Muscle of leg (tissue), 11 donors: Measurements from ENCODE around the gene MARK2. TPM values are rescaled to one million over a fixed set of nuclear protein-coding genes. Genes with fewer than 3 reads are reported as not detected.
A peak's percentile ranks its signal among the peaks of the same experiment; 100 is the strongest.
"Not testable (repeated sequence)": the region's sequence is repeated elsewhere in the genome, so short reads cannot be mapped to it uniquely, and the experiment has no call there.

Experiments
- DNase-seq: peaks from one replicate; pipeline ENCODE4 v3.0.0; 2013
- H3K27ac ChIP-seq: one replicate; pipeline ENCODE4 v1.5.1; 2013; ENCODE audit warnings: mild to moderate bottlenecking, low read length, control low read depth
- H3K27me3 ChIP-seq: one replicate; pipeline ENCODE4 v1.6.1; 2013; ENCODE audit warnings: low read length; ENCODE audit not compliant: control insufficient read depth, insufficient read depth
- H3K36me3 ChIP-seq: one replicate; pipeline ENCODE4 v1.6.1; 2013; ENCODE audit warnings: low read length; ENCODE audit not compliant: control insufficient read depth, insufficient read depth
- H3K4me1 ChIP-seq: one replicate; pipeline ENCODE4 v1.6.1; 2013; ENCODE audit warnings: low read length; ENCODE audit not compliant: control insufficient read depth, insufficient read depth
- H3K4me3 ChIP-seq: one replicate; pipeline ENCODE4 v1.5.1; 2013; ENCODE audit warnings: low read length, control low read depth
- H3K9me3 ChIP-seq: replicated peaks from 2 replicates; pipeline ENCODE4 v1.6.1; 2013; ENCODE audit warnings: low read depth, low read length; ENCODE audit not compliant: control insufficient read depth
- WGBS: methylation state at CpG from one replicate; pipeline ENCODE4 v1.1.5; 2013; ENCODE audit warnings: missing lambda C conversion rate; ENCODE audit not compliant: insufficient coverage; 5-methylcytosine and 5-hydroxymethylcytosine counted together
- polyA plus RNA-seq, 8 donors: library from polyadenylated mRNA; unstranded; fragments of 120-200 nt; gene quantifications; one replicate each; pipeline versions ENCODE4 v1.2.1 to v1.2.3, GENCODE V29; 2013; ENCODE audit warnings: inconsistent platforms in 1 of 8, low replicate concordance in 1 of 8; ENCODE audit not compliant: insufficient read length in 8 of 8, insufficient read depth in 1 of 8
- total RNA-seq: library from RNA; stranded (reverse); fragments of 120-200 nt; gene quantifications from one replicate; pipeline ENCODE4 v1.2.4, GENCODE V29; 2013

MARK2 gene
- total and polyA plus RNA-seq, 9 donors, result 7.4 to 22.7 (median 18.1) TPM

DNA sequence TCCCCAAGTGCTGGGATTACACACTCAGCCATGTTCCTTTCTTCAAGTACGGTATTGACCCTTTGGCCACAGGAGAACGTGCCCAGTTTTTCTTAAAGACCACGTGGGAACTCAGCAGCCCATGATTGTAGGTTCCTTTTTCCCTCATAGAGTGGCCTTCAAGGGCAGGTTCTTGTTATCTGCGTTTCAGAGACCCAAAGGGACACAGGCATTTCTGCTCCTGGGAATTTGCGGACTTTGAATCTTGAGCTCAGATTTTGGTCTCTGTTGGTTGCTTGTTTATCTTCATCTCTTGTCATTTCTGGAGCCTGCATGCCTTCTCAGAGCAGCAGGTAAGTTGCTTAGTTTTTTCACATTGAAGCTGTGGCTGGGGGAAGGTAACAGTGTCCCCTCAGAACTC is 12.0 kb downstream of the MARK2 start:
- H3K27me3 ChIP-seq, result no peaks in the 10 kb centered on the region
- H3K27ac ChIP-seq, result no peak overlapping the region
- peaks cover 9% of the 10 kb centered on the region for H3K36me3 ChIP-seq
- H3K4me3 ChIP-seq, result no peak overlapping the region
- 90% methylated on average over 5 of the region's 5 CpGs for WGBS
- no peaks in the 10 kb centered on the region for H3K4me1 ChIP-seq
- no peak for DNase-seq
- no peaks in the 10 kb centered on the region for H3K9me3 ChIP-seq

DNA sequence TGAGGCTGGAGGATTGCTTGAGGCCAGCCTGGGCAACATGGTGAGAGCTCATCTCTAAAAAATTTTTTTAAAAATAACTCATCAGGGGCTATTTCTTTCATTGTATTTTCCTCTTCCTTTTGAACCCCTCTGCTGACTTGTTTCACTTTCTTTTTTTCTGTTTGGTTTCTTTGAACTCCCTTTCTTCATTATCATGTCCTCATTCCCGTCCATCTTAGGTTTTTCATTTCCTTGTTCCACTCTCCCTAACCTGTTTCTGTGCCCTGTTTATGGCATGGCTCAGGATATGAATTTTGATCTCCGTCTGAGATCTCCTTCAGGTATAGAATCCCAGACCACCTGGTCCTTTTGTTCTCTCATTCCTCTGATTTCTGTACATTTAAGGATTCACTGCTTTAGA is 12.5 kb downstream of the MARK2 start:
- no peaks in the 10 kb centered on the region for H3K4me1 ChIP-seq
- no peak overlapping the region for H3K27ac ChIP-seq
- no peaks in the 10 kb centered on the region for H3K27me3 ChIP-seq
- no peak overlapping the region for H3K4me3 ChIP-seq
- no peak for DNase-seq
- no peaks in the 10 kb centered on the region for H3K9me3 ChIP-seq
- WGBS, result 38% methylated on average over 1 of the region's 2 CpGs
- peaks cover 7% of the 10 kb centered on the region for H3K36me3 ChIP-seq

DNA sequence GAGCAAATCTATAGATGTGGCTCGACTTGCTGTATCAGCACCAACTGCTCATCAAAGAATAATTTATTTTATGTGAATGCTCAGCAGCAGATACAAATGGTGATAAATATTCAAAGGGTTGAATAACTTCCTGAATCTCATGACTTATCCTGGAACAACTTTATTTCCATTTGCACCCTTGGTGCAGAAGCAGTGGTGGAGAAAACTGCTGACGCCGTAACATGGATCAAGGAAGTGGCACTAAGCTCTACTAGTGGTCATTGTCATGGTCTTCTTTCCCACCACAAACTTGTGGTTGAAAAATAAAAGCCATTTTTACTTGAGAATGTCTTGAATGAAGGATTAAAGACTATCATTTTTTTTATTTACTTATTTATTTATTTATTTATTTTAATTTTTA is 14.6 kb downstream of the MARK2 start:
- Histone ChIP-seq H3K36me3 (peaks cover 5% of the 10 kb centered on the region), H3K27ac (no peak overlapping the region), H3K4me1 (no peaks in the 10 kb centered on the region), H3K4me3 (no peak overlapping the region), H3K27me3 (no peaks in the 10 kb centered on the region), H3K9me3 (no peaks in the 10 kb centered on the region)
- peak; percentile 55 for DNase-seq
- WGBS, result no CpG with 5 or more reads among the region's 3 CpGs

DNA sequence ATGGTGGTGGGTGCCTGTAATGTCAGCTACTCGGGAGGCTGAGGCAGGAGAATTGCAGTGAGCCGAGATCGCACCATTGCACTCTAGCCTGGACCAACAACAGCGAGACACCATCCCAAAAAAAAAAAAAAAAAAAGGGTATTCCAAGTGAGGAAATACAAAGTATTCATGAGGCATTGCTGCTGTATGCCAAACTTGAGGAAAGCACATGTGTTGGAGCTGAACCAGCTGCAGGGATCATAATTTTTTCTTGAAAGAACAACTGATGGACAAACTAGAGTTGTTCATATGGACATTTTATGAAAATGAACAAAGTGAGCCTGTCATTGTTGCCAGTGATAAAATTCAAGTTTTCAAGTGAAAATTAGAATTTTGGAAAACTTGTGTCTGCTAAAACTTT is 15.8 kb downstream of the MARK2 start:
- WGBS, result no CpG with 5 or more reads among the region's 4 CpGs
- Histone ChIP-seq H3K4me1 (no peaks in the 10 kb centered on the region), H3K9me3 (no peaks in the 10 kb centered on the region), H3K36me3 (no peaks in the 10 kb centered on the region), H3K4me3 (no peak overlapping the region), H3K27ac (no peak overlapping the region), H3K27me3 (no peaks in the 10 kb centered on the region)
- DNase-seq, result no peak

DNA sequence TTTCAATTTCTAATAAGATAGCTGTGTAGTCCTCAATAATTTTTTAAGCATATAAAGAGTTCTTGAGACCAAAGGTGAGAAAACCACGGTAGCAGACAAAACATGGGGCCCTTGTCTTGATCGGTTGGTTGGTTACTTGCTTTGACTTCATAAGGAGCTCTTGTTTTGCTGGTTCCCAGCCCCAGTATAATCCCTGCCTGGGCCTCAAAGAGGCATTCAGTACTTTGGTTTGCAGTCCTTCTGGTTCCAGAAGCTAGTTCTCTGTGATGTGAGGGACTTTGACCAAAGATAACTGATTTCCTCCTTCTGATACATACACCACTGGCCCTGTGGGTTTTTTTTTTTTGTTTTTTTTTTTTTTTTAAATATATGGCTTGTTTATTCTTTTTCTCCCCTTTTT is 17.1 kb downstream of the MARK2 start:
- Histone ChIP-seq H3K27me3 (no peaks in the 10 kb centered on the region), H3K4me3 (no peak overlapping the region), H3K27ac (no peak overlapping the region), H3K4me1 (no peaks in the 10 kb centered on the region), H3K36me3 (no peaks in the 10 kb centered on the region), H3K9me3 (no peaks in the 10 kb centered on the region)
- no peak for DNase-seq
- WGBS, result no CpG with 5 or more reads among the region's 2 CpGs

DNA sequence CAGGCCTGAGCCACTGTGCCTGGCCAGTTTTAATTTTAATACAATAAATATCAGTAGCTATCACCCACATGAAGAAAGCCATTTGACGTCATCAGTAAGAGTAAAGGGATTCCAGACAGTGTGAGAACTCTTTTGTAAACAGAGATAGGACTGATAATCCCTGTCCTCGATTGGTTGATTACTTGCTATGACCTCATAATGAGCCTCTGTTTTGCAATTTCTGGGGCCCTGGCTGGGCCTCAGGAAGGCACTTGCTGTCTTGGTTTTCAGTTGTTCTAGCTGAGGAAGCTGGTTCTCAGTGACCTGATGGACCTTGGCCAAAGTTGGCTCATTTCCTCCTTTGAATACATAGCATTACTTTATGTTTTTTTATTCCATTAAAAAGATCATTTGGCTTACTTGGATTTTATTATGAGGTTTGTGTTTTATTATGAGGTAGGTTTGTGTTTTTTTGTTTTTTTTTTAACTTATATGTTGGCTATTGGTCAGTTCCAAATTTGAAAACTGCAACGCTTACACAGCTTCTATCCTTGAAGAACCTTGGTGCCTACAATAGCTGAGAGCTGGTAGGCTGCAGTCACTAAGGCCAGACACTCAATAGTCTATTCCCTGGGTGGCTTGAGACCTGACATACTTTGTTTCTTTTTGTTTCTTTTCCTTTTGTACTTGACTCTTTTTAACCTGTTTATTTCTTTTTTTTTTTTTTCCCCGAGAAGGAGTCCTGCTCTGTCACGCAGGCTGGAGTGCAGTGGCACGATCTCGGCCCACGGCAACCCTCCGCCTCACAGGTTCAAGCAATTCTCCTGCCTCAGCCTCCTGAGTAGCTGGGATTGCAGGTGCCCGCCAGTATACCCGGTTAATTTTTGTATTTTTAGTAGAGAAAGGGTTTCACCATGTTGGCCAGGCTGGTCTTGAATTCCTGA is 20.0 kb downstream of the MARK2 start:
- peak; percentile 61 for DNase-seq
- Histone ChIP-seq H3K27me3 (no peaks in the 10 kb centered on the region), H3K9me3 (no peaks in the 10 kb centered on the region), H3K36me3 (peaks cover 14% of the 10 kb centered on the region), H3K4me1 (no peaks in the 10 kb centered on the region), H3K4me3 (no peak overlapping the region), H3K27ac (no peak overlapping the region)
- WGBS, result 96% methylated on average over 5 of the region's 11 CpGs

DNA sequence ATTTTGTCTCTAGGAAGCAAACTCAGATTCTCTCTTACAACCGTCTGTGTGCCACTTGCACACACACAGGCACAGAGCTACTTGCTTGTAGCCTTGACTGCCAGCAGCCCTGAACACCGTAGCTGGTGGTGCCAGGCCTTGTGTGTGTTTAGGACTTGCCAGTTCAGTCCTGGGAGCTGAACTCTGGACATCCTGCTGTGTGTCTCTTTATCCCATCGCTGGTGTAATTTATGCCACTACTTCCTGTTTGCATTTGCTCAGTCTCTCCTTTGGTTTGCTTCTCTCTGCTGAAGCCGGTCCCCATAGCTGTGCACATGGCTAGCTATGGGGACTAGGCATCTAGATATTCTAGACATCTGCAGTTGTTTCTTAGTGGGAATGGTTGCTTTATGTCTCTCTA is 24.0 kb downstream of the MARK2 start:
- WGBS, result 19% methylated on average over 2 of the region's 4 CpGs
- no peaks in the 10 kb centered on the region for H3K27me3 ChIP-seq
- H3K36me3 ChIP-seq, result peaks cover 21% of the 10 kb centered on the region
- H3K27ac ChIP-seq, result no peak overlapping the region
- DNase-seq, result no peak
- no peaks in the 10 kb centered on the region for H3K4me1 ChIP-seq
- no peaks in the 10 kb centered on the region for H3K9me3 ChIP-seq
- H3K4me3 ChIP-seq, result no peak overlapping the region

DNA sequence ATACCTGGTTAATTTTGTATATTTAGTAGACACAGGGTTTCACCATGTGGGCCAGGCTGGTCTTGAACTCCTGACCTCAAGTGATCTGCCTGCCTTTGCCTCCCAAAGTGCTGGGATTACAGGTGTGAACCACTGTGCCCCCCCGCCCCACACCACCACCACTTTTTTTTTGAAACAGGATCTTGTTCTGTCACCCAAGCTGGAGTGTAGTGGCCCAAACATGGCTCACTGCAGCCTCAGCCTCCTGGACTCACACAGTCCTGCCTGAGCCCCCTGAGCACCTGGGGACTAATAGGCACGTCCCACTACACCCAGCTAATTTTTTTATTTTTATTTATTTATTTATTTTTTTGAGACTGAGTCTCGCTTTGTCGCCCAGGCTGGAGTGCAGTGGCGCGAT is 24.7 kb downstream of the MARK2 start:
- H3K4me3 ChIP-seq, H3K27me3 ChIP-seq, DNase-seq, H3K9me3 ChIP-seq, H3K4me1 ChIP-seq, H3K27ac ChIP-seq: not testable (repeated sequence)
- peaks cover 21% of the 10 kb centered on the region for H3K36me3 ChIP-seq
- WGBS, result 80% methylated on average over 1 of the region's 6 CpGs

DNA sequence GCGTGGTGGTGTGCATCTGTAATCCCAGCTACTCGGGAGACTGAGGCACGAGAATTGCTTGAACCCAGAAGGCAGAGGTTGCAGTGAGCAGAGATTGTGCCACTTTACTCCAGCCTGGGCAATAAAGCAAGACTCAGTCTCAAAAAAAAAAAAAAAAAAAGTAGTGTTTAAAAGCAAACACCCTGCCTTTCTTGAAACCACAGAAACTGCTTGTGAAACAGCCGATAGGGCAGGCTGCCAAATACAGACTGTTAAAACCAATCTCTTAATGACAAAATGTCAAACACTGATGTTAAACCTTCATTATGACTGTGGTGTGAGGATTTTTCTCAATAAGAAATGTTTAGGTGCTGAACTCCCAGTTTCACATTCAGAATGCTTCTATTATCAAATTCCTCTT is 27.3 kb downstream of the MARK2 start:
- Histone ChIP-seq H3K27ac (no peak overlapping the region), H3K4me3 (no peak overlapping the region), H3K27me3 (no peaks in the 10 kb centered on the region), H3K9me3 (no peaks in the 10 kb centered on the region), H3K4me1 (peaks cover 13% of the 10 kb centered on the region), H3K36me3 (peaks cover 21% of the 10 kb centered on the region)
- DNase-seq, result no peak
- 82% methylated on average over 3 of the region's 4 CpGs for WGBS

DNA sequence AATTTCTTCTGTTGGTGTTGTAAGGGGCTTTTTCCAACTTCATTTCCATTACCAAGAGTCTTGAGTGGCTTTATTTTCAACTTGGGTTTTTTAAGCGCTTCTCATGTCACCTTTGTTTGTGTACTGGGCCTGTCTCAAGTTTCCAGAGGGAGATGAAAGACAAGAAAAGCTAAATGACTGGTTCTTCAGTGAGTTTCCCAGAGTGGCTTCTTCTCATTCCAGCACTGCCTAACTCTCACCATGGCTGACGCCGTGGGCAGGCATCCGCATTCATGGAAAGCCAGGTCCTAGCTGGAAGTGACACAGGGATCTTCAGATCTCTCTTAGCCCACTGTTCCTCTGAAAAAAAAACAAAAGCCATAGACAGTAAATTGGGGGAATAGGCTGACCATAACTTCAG is 28.6 kb downstream of the MARK2 start:
- WGBS, result 100% methylated on average over 1 of the region's 4 CpGs
- Histone ChIP-seq H3K36me3 (peaks cover 14% of the 10 kb centered on the region), H3K27ac (no peak overlapping the region), H3K27me3 (no peaks in the 10 kb centered on the region), H3K9me3 (no peaks in the 10 kb centered on the region), H3K4me3 (no peak overlapping the region), H3K4me1 (peaks cover 22% of the 10 kb centered on the region)
- no peak for DNase-seq
